BE2C (cell line): ENCODE measurements around the gene F8A1.
A peak's percentile ranks its signal among the peaks of the same experiment; 100 is the strongest.
"Not testable (repeated sequence)": the region's sequence is repeated elsewhere in the genome, so short reads cannot be mapped to it uniquely, and the experiment has no call there.

Experiments used
- DNase-seq: peaks from one replicate; pipeline ENCODE4 v3.0.0-alpha.2; 2020
- H3K27me3 ChIP-seq: fragments of 250-450 bp; sonication (Bioruptor Pico); 2 replicates; pipeline ENCODE4 v1.5.1; 2020; ENCODE audit warnings: mild to moderate bottlenecking
- H3K36me3 ChIP-seq: fragments of 250-450 bp; sonication (Bioruptor Pico); 2 replicates; pipeline ENCODE4 v1.5.1; 2020; ENCODE audit warnings: mild to moderate bottlenecking
- H3K4me1 ChIP-seq: fragments of 250-450 bp; sonication (Bioruptor Pico); 2 replicates; pipeline ENCODE4 v1.5.1; 2020
- H3K4me3 ChIP-seq: 2 replicates; pipeline ENCODE4 v1.5.1; 2011; ENCODE audit warnings: low read depth, low read length
- H3K9me3 ChIP-seq: fragments of 250-450 bp; sonication (Bioruptor Pico); 2 replicates; pipeline ENCODE4 v1.5.1; 2020
- CTCF ChIP-seq: IDR thresholded peaks from 2 replicates; pipeline ENCODE4 v1.5.1; 2012; ENCODE audit warnings: mild to moderate bottlenecking, low read depth, low read length

The F8A1 gene

GRCh38 chrX:154914052-154914451, 27.9 kb downstream of the F8A1 start:
- Histone ChIP-seq H3K36me3 (no peaks in the 10 kb centered on the region), H3K4me3 (no peak overlapping the region), H3K4me1 (no peaks in the 10 kb centered on the region), H3K27me3 (no peaks in the 10 kb centered on the region), H3K9me3 (no peaks in the 10 kb centered on the region)
- no peak for TF ChIP-seq CTCF
- no peak for DNase-seq

- Histone ChIP-seq H3K4me3 (peak overlapping the region; percentile 37), H3K27me3 (no peaks in the 10 kb centered on the region)
- DNase-seq, result peak; percentile 60
Observed at GRCh38 chrX:154918060-154918483, 31.9 kb downstream of the F8A1 start.

GRCh38 chrX:154924771-154925170, 38.6 kb downstream of the F8A1 start:
- H3K36me3 ChIP-seq, H3K4me3 ChIP-seq, DNase-seq, H3K9me3 ChIP-seq, H3K4me1 ChIP-seq, H3K27me3 ChIP-seq: not testable (repeated sequence)

More at GRCh38 chrX:154918060-154918483, 31.9 kb downstream of the F8A1 start:
- TF ChIP-seq CTCF, result peak; percentile 73
- no peaks in the 10 kb centered on the region for H3K4me1 ChIP-seq
- H3K9me3 ChIP-seq, result no peaks in the 10 kb centered on the region
- no peaks in the 10 kb centered on the region for H3K36me3 ChIP-seq
